ENCODE results near the gene KCNK18. TPM values are rescaled to one million over a fixed set of nuclear protein-coding genes. Genes with fewer than 3 reads are reported as not detected.
A peak's percentile ranks its signal among the peaks of the same experiment; 100 is the strongest.

KCNK18 gene
- total RNA-seq, 1 donor from 2014 or later, result not detected

- Mint-ChIP-seq H3K36me3 (no peaks in the 10 kb centered on the region), H3K27ac (no peak overlapping the region), H3K4me3 (peak overlapping the region; percentile 87), H3K27me3 (ENCODE audit: insufficient read depth, low read depth) (peaks cover 35% of the 10 kb centered on the region), H3K9me3 (no peaks in the 10 kb centered on the region), H3K4me1 (peaks cover 17% of the 10 kb centered on the region)
- H3K79me2 ChIP-seq (ENCODE audit: low read depth), result no peaks in the 10 kb centered on the region
- H3K4me1 ChIP-seq, result peaks cover 21% of the 10 kb centered on the region
- peak overlapping the region; percentile 52 for H3K4me3 ChIP-seq
- no peaks in the 10 kb centered on the region for H3K9me3 ChIP-seq (ENCODE audit: low read depth)
- no peaks in the 10 kb centered on the region for H4K20me1 ChIP-seq (ENCODE audit: low read depth)
- peaks cover 7% of the 10 kb centered on the region for H3F3A ChIP-seq (ENCODE audit: low read depth)
- H3K9ac ChIP-seq, result no peak overlapping the region
- TF ChIP-seq CTCF (IDR thresholded peaks at IDR 0.05), result no peak
- TF ChIP-seq EZH2phosphoT487 (IDR thresholded peaks at IDR 0.05), result no peak
- peak; percentile 77 for TF ChIP-seq EZH2 (IDR thresholded peaks at IDR 0.05)
- no peak for DNase-seq (ENCODE audit: low spot score)
- H3K27me3 ChIP-seq, result peaks cover 98% of the 10 kb centered on the region
- H3K4me2 ChIP-seq, result peak overlapping the region; percentile 83
- no peaks in the 10 kb centered on the region for H3K36me3 ChIP-seq
- H2AFZ ChIP-seq (replicated peaks), result peak overlapping the region; percentile 46
- H3K27ac ChIP-seq, result no peak overlapping the region
These were observed 21.9 kb upstream of the KCNK18 start for GRCh38 chr10:117175215-117175900.

- H3K79me2 ChIP-seq (ENCODE audit: low read depth), result no peaks in the 10 kb centered on the region
- Mint-ChIP-seq H3K36me3 (no peaks in the 10 kb centered on the region), H3K9me3 (no peaks in the 10 kb centered on the region), H3K4me3 (peak overlapping the region; percentile 87), H3K27me3 (ENCODE audit: insufficient read depth, low read depth) (peaks cover 33% of the 10 kb centered on the region), H3K4me1 (peaks cover 17% of the 10 kb centered on the region), H3K27ac (no peak overlapping the region)
- peak; percentile 81 for DNase-seq (ENCODE audit: low spot score)
- no peak overlapping the region for H2AFZ ChIP-seq (replicated peaks)
- H3K36me3 ChIP-seq, result no peaks in the 10 kb centered on the region
- no peaks in the 10 kb centered on the region for H3K9me3 ChIP-seq (ENCODE audit: low read depth)
- H3K27me3 ChIP-seq, result peaks cover 98% of the 10 kb centered on the region
- H4K20me1 ChIP-seq (ENCODE audit: low read depth), result no peaks in the 10 kb centered on the region
- H3K4me2 ChIP-seq, result peak overlapping the region; percentile 83
- H3K4me1 ChIP-seq, result peaks cover 21% of the 10 kb centered on the region
- H3K9ac ChIP-seq, result no peak overlapping the region
- H3F3A ChIP-seq (ENCODE audit: low read depth), result peaks cover 7% of the 10 kb centered on the region
- TF ChIP-seq CTCF (IDR thresholded peaks at IDR 0.05) (peak; percentile 93), EZH2phosphoT487 (IDR thresholded peaks at IDR 0.05) (no peak), EZH2 (IDR thresholded peaks at IDR 0.05) (no peak)
- H3K27ac ChIP-seq, result no peak overlapping the region
- H3K4me3 ChIP-seq, result peak overlapping the region; percentile 52
These were observed 21.3 kb upstream of the KCNK18 start for GRCh38 chr10:117175901-117176534.

- Histone ChIP-seq H3K27ac (no peak overlapping the region), H3K4me3 (no peak overlapping the region), H3K79me2 (ENCODE audit: low read depth) (no peaks in the 10 kb centered on the region), H3K4me2 (no peak overlapping the region), H3K9me3 (ENCODE audit: low read depth) (no peaks in the 10 kb centered on the region), H4K20me1 (ENCODE audit: low read depth) (no peaks in the 10 kb centered on the region), H3K27me3 (peaks cover 77% of the 10 kb centered on the region), H3K4me1 (peaks cover 10% of the 10 kb centered on the region), H3K36me3 (no peaks in the 10 kb centered on the region), H2AFZ (replicated peaks) (no peak overlapping the region), H3K9ac (no peak overlapping the region), H3F3A (ENCODE audit: low read depth) (peaks cover 7% of the 10 kb centered on the region)
- Mint-ChIP-seq H3K4me1 (peaks cover 17% of the 10 kb centered on the region), H3K27ac (no peak overlapping the region), H3K36me3 (no peaks in the 10 kb centered on the region), H3K9me3 (no peaks in the 10 kb centered on the region), H3K4me3 (no peak overlapping the region), H3K27me3 (ENCODE audit: insufficient read depth, low read depth) (peaks cover 18% of the 10 kb centered on the region)
- TF ChIP-seq EZH2 (IDR thresholded peaks at IDR 0.05) (no peak), EZH2phosphoT487 (IDR thresholded peaks at IDR 0.05) (no peak), CTCF (IDR thresholded peaks at IDR 0.05) (no peak)
- no peak for DNase-seq (ENCODE audit: low spot score)
These were observed 19.1 kb upstream of the KCNK18 start for GRCh38 chr10:117178190-117178589.

Measured in neural progenitor cell (in vitro differentiated cells).